ENCODE measurements around the gene SAMD11. TPM values are rescaled to one million over a fixed set of nuclear protein-coding genes. Genes with fewer than 3 reads are reported as not detected.

SAMD11 gene
- total RNA-seq, 1 experiment from 2014 or later = 2.3 TPM

GRCh38 chr1:961132-961669, 37.5 kb downstream of the SAMD11 start (continued):
- TF ChIP-seq ZNF219 (CRISPR knock-in tag; IDR thresholded peaks at IDR 0.05; ENCODE audit: borderline replicate concordance) = peak; percentile 69; the same call in 1 of the 2 replicates
- no peak for TF ChIP-seq USF2 (CRISPR knock-in tag; IDR thresholded peaks at IDR 0.05)
- peak; percentile 82; the same call in 1 of the 2 replicates for TF ChIP-seq JUN (CRISPR knock-in tag; IDR thresholded peaks at IDR 0.05)
- TF ChIP-seq NR3C1 (CRISPR knock-in tag; conservative IDR thresholded peaks at IDR 0.05; ENCODE audit: low read depth) = no peak
- TF ChIP-seq SP1 (CRISPR knock-in tag; conservative IDR thresholded peaks at IDR 0.05) = no peak
- TF ChIP-seq, protein P1, sequence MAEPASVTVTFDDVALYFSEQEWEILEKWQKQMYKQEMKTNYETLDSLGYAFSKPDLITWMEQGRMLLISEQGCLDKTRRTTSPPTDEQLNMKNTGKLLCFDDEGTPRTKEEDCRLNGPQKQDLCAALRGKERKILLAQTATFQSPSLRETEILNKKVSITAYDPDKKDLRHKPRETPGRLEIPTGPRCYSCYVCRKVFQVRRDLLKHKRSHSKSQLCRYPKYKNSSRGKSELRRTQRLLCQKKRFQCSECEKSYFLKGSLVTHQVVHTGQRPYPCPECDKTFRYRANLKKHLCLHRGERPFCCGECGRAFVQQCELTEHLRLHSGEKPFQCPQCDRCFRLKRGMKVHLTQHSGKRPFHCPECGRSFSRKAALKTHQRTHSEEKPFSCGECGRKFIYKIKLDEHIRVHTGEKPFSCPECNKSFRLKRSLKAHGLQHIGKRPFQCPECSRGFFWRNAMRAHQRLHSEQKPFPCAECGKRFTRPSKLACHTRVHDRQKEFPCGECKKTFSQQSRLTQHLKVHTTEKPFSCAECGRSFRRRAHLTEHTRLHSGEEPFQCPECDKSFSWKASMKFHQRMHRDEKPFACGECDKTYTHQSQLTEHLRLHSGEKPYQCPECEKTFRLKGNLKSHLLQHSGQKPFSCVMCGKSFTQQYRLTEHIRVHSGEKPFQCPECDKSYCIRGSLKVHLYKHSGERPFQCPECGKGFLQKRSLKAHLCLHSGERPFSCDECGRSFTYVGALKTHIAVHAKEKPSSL (CRISPR knock-in tag; conservative IDR thresholded peaks at IDR 0.05) = no peak
- TF ChIP-seq, protein P2, sequence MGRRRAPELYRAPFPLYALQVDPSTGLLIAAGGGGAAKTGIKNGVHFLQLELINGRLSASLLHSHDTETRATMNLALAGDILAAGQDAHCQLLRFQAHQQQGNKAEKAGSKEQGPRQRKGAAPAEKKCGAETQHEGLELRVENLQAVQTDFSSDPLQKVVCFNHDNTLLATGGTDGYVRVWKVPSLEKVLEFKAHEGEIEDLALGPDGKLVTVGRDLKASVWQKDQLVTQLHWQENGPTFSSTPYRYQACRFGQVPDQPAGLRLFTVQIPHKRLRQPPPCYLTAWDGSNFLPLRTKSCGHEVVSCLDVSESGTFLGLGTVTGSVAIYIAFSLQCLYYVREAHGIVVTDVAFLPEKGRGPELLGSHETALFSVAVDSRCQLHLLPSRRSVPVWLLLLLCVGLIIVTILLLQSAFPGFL (CRISPR knock-in tag; IDR thresholded peaks at IDR 0.05; ENCODE audit: borderline replicate concordance) = no peak
- TF ChIP-seq, protein P3, sequence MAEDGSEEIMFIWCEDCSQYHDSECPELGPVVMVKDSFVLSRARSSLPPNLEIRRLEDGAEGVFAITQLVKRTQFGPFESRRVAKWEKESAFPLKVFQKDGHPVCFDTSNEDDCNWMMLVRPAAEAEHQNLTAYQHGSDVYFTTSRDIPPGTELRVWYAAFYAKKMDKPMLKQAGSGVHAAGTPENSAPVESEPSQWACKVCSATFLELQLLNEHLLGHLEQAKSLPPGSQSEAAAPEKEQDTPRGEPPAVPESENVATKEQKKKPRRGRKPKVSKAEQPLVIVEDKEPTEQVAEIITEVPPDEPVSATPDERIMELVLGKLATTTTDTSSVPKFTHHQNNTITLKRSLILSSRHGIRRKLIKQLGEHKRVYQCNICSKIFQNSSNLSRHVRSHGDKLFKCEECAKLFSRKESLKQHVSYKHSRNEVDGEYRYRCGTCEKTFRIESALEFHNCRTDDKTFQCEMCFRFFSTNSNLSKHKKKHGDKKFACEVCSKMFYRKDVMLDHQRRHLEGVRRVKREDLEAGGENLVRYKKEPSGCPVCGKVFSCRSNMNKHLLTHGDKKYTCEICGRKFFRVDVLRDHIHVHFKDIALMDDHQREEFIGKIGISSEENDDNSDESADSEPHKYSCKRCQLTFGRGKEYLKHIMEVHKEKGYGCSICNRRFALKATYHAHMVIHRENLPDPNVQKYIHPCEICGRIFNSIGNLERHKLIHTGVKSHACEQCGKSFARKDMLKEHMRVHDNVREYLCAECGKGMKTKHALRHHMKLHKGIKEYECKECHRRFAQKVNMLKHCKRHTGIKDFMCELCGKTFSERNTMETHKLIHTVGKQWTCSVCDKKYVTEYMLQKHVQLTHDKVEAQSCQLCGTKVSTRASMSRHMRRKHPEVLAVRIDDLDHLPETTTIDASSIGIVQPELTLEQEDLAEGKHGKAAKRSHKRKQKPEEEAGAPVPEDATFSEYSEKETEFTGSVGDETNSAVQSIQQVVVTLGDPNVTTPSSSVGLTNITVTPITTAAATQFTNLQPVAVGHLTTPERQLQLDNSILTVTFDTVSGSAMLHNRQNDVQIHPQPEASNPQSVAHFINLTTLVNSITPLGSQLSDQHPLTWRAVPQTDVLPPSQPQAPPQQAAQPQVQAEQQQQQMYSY (CRISPR knock-in tag; IDR thresholded peaks at IDR 0.05) = no peak
- TF ChIP-seq FOXJ3 (CRISPR knock-in tag; IDR thresholded peaks at IDR 0.05; ENCODE audit: borderline replicate concordance) = no peak
- TF ChIP-seq ZNF423 (CRISPR knock-in tag; IDR thresholded peaks at IDR 0.05) = no peak
- TF ChIP-seq RORB (CRISPR knock-in tag; IDR thresholded peaks at IDR 0.05) = no peak
- no peak for TF ChIP-seq SMAD3 (CRISPR knock-in tag; IDR thresholded peaks at IDR 0.05; ENCODE audit: borderline replicate concordance)

- H3K9me3 Mint-ChIP-seq = no peaks in the 10 kb centered on the region
- 0 out of 2 replicates have a peak, but pooled peaks cover 2% of the 10 kb centered on the region for H3K36me3 Mint-ChIP-seq
- ChIA-PET POLR2A (no interaction called here), CTCF (interaction anchor here (0.9 kb wide), 1 partner anchor 19 kb away, joined by 3 read pairs; no protein-coding TSS in a partner anchor)
- peaks cover 19% of the 10 kb centered on the region for H3K27me3 Mint-ChIP-seq (ENCODE audit: low read depth)
- peak overlapping the region; percentile 45 for H3K4me3 Mint-ChIP-seq
- DNase-seq (ENCODE audit: low spot score) (no peak), ATAC-seq (no peak)
- H3K27ac Mint-ChIP-seq = no peak overlapping the region
- H3K4me1 Mint-ChIP-seq = peaks cover 11% of the 10 kb centered on the region
- TF ChIP-seq AR (CRISPR knock-in tag; IDR thresholded peaks at IDR 0.05) (no peak), USF1 (CRISPR knock-in tag; IDR thresholded peaks at IDR 0.05) (no peak), ZNF416 (CRISPR knock-in tag; IDR thresholded peaks at IDR 0.05) (no peak), ZNF317 (CRISPR knock-in tag; IDR thresholded peaks at IDR 0.05; ENCODE audit: borderline replicate concordance, low read depth) (no peak), CBFB (CRISPR knock-in tag; IDR thresholded peaks at IDR 0.05; ENCODE audit: low read depth) (no peak)
- TF ChIP-seq, protein P4, sequence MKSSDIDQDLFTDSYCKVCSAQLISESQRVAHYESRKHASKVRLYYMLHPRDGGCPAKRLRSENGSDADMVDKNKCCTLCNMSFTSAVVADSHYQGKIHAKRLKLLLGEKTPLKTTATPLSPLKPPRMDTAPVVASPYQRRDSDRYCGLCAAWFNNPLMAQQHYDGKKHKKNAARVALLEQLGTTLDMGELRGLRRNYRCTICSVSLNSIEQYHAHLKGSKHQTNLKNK (CRISPR knock-in tag; IDR thresholded peaks at IDR 0.05) = no peak
- TF ChIP-seq, protein P5, sequence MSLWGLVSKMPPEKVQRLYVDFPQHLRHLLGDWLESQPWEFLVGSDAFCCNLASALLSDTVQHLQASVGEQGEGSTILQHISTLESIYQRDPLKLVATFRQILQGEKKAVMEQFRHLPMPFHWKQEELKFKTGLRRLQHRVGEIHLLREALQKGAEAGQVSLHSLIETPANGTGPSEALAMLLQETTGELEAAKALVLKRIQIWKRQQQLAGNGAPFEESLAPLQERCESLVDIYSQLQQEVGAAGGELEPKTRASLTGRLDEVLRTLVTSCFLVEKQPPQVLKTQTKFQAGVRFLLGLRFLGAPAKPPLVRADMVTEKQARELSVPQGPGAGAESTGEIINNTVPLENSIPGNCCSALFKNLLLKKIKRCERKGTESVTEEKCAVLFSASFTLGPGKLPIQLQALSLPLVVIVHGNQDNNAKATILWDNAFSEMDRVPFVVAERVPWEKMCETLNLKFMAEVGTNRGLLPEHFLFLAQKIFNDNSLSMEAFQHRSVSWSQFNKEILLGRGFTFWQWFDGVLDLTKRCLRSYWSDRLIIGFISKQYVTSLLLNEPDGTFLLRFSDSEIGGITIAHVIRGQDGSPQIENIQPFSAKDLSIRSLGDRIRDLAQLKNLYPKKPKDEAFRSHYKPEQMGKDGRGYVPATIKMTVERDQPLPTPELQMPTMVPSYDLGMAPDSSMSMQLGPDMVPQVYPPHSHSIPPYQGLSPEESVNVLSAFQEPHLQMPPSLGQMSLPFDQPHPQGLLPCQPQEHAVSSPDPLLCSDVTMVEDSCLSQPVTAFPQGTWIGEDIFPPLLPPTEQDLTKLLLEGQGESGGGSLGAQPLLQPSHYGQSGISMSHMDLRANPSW (CRISPR knock-in tag; conservative IDR thresholded peaks at IDR 0.05; ENCODE audit: low read depth) = no peak
These were observed 38.9 kb downstream of the SAMD11 start for GRCh38 chr1:962381-963300.
